GM12891 (cell line): ENCODE measurements around the gene PAQR5.

ENCODE experiments used
- POLR2A ChIP-seq: IDR thresholded peaks from 2 replicates; pipeline ENCODE4 v1.6.1; 2011; ENCODE audit warnings: low read depth, low read length, control low read depth
- POLR2AphosphoS5 ChIP-seq: IDR thresholded peaks from 2 replicates; pipeline ENCODE4 v1.6.1; 2011; ENCODE audit warnings: low read depth, low read length, control low read depth
- TAF1 ChIP-seq: IDR thresholded peaks from 2 replicates; pipeline ENCODE4 v1.6.1; 2011; ENCODE audit warnings: low read depth, low read length, control low read depth

GRCh38 chr15:69298697-69299441 lies at the start of gene PAQR5:
- no peak for TF ChIP-seq POLR2A
- TF ChIP-seq TAF1, result no peak
- TF ChIP-seq POLR2AphosphoS5, result no peak
